Mucosa of stomach (tissue), 1 donor: Measurements from ENCODE around the gene TUBA4A.

Experiments
- H3K27me3 ChIP-seq: one replicate; pipeline ENCODE4 v1.7.0; 2013; ENCODE audit warnings: mild to moderate bottlenecking, low read length; ENCODE audit not compliant: control insufficient read depth, insufficient read depth
- H3K36me3 ChIP-seq: one replicate; pipeline ENCODE4 v1.7.0; 2013; ENCODE audit warnings: low read length; ENCODE audit not compliant: control insufficient read depth, insufficient read depth
- H3K4me1 ChIP-seq: one replicate; pipeline ENCODE4 v1.7.0; 2013; ENCODE audit warnings: mild to moderate bottlenecking, low read length; ENCODE audit not compliant: control insufficient read depth, insufficient read depth
- H3K4me3 ChIP-seq: one replicate; pipeline ENCODE4 v1.7.0; 2013; ENCODE audit warnings: low read length
- H3K9ac ChIP-seq: one replicate; pipeline ENCODE4 v1.7.0; 2013; ENCODE audit warnings: mild to moderate bottlenecking, low read length, moderate library complexity
- H3K9me3 ChIP-seq: one replicate; pipeline ENCODE4 v1.7.0; 2013; ENCODE audit warnings: mild to moderate bottlenecking, low read length, moderate library complexity; ENCODE audit not compliant: control insufficient read depth
- donor health status: Pancreatic carcinoma.

Gene TUBA4A

GRCh38 chr2:219245148-219245898, 8.4 kb downstream of the TUBA4A start, which contains the start of the genes GLB1L and STK16:
GLB1L (minus strand) TSS chr2:219245444; CDS start chr2:219243573, 1,871 bp downstream.
STK16 (plus strand) TSS chr2:219245479; CDS start chr2:219246000, 521 bp downstream.
- Histone ChIP-seq H3K4me1 (peaks cover 52% of the 10 kb centered on the region), H3K4me3 (peak within 1 kb of the TSS; percentile 98), H3K27me3 (no peaks in the 10 kb centered on the region), H3K9me3 (no peaks in the 10 kb centered on the region), H3K36me3 (no peaks in the 10 kb centered on the region), H3K9ac (peak within 1 kb of the TSS; percentile 99)

- Histone ChIP-seq H3K9me3 (no peaks in the 10 kb centered on the region), H3K4me1 (peaks cover 47% of the 10 kb centered on the region), H3K4me3 (peak overlapping the region; percentile 98), H3K36me3 (no peaks in the 10 kb centered on the region), H3K9ac (peak overlapping the region; percentile 99), H3K27me3 (no peaks in the 10 kb centered on the region)
These were observed 8.9 kb downstream of the TUBA4A start for GRCh38 chr2:219244789-219245147.

GRCh38 chr2:219243291-219243761, 10.4 kb downstream of the TUBA4A start:
- H3K9me3 ChIP-seq: no peaks in the 10 kb centered on the region
- peak overlapping the region; percentile 12 for H3K9ac ChIP-seq
- no peaks in the 10 kb centered on the region for H3K36me3 ChIP-seq
- H3K4me1 ChIP-seq: peaks cover 32% of the 10 kb centered on the region
- H3K27me3 ChIP-seq: no peaks in the 10 kb centered on the region
- no peak overlapping the region for H3K4me3 ChIP-seq

GRCh38 chr2:219234331-219234730, 19.4 kb downstream of the TUBA4A start:
- peaks cover 16% of the 10 kb centered on the region for H3K36me3 ChIP-seq
- no peak overlapping the region for H3K9ac ChIP-seq
- H3K4me3 ChIP-seq: no peak overlapping the region
- no peaks in the 10 kb centered on the region for H3K9me3 ChIP-seq
- no peaks in the 10 kb centered on the region for H3K27me3 ChIP-seq
- H3K4me1 ChIP-seq: peaks cover 7% of the 10 kb centered on the region

GRCh38 chr2:219230059-219230540, 23.6 kb downstream of the TUBA4A start:
- Histone ChIP-seq H3K9ac (peak overlapping the region; percentile 97), H3K36me3 (peaks cover 10% of the 10 kb centered on the region), H3K4me1 (peaks cover 19% of the 10 kb centered on the region), H3K4me3 (peak overlapping the region; percentile 65), H3K9me3 (no peaks in the 10 kb centered on the region), H3K27me3 (no peaks in the 10 kb centered on the region)

- Histone ChIP-seq H3K36me3 (peaks cover 13% of the 10 kb centered on the region), H3K27me3 (no peaks in the 10 kb centered on the region), H3K4me1 (peaks cover 19% of the 10 kb centered on the region), H3K9me3 (no peaks in the 10 kb centered on the region), H3K9ac (peak within 1 kb of the TSS; percentile 97), H3K4me3 (peak within 1 kb of the TSS; percentile 65)
These were observed 24.2 kb downstream of the TUBA4A start, which contains the start of the genes ANKZF1 and ATG9A for GRCh38 chr2:219229305-219230058. ANKZF1 (plus strand) TSS chr2:219229806; CDS start chr2:219230258, 452 bp downstream. ATG9A (minus strand) TSS chr2:219229636; CDS start chr2:219228024, 1,612 bp downstream.

GRCh38 chr2:219228911-219229304, 24.8 kb downstream of the TUBA4A start:
- H3K36me3 ChIP-seq: peaks cover 14% of the 10 kb centered on the region
- H3K4me1 ChIP-seq: peaks cover 19% of the 10 kb centered on the region
- no peaks in the 10 kb centered on the region for H3K27me3 ChIP-seq
- no peaks in the 10 kb centered on the region for H3K9me3 ChIP-seq
- peak overlapping the region; percentile 97 for H3K9ac ChIP-seq
- peak overlapping the region; percentile 65 for H3K4me3 ChIP-seq

GRCh38 chr2:219228041-219228910, 25.4 kb downstream of the TUBA4A start:
- no peaks in the 10 kb centered on the region for H3K27me3 ChIP-seq
- H3K4me1 ChIP-seq: peaks cover 19% of the 10 kb centered on the region
- peaks cover 17% of the 10 kb centered on the region for H3K36me3 ChIP-seq
- no peaks in the 10 kb centered on the region for H3K9me3 ChIP-seq
- peak overlapping the region; percentile 65 for H3K4me3 ChIP-seq
- H3K9ac ChIP-seq: peak overlapping the region; percentile 97

- no peak overlapping the region for H3K4me3 ChIP-seq
- peaks cover 13% of the 10 kb centered on the region for H3K4me1 ChIP-seq
- H3K27me3 ChIP-seq: no peaks in the 10 kb centered on the region
- no peak overlapping the region for H3K9ac ChIP-seq
- H3K9me3 ChIP-seq: no peaks in the 10 kb centered on the region
- H3K36me3 ChIP-seq: peaks cover 22% of the 10 kb centered on the region
These were observed 28.4 kb downstream of the TUBA4A start for GRCh38 chr2:219225350-219225749.

GRCh38 chr2:219223831-219224610, 29.7 kb downstream of the TUBA4A start:
- Histone ChIP-seq H3K4me1 (peaks cover 21% of the 10 kb centered on the region), H3K36me3 (peaks cover 28% of the 10 kb centered on the region), H3K4me3 (no peak overlapping the region), H3K9me3 (no peaks in the 10 kb centered on the region), H3K9ac (no peak overlapping the region), H3K27me3 (no peaks in the 10 kb centered on the region)
